Neuron (in vitro differentiated cells): ENCODE measurements around the gene OR52A1.
"Not testable (repeated sequence)": the region's sequence is repeated elsewhere in the genome, so short reads cannot be mapped to it uniquely, and the experiment has no call there.

Source experiments
- H2AFZ ChIP-seq: one replicate; pipeline ENCODE4 v1.6.1; 2013; ENCODE audit warnings: low read depth, mild to moderate bottlenecking, inconsistent platforms, low read length, moderate library complexity
- H3K27me3 ChIP-seq: one replicate; pipeline ENCODE4 v1.6.1; 2013; ENCODE audit warnings: low read length; ENCODE audit not compliant: insufficient read depth
- H3K36me3 ChIP-seq: one replicate; pipeline ENCODE4 v1.6.1; 2013; ENCODE audit warnings: low read length; ENCODE audit not compliant: insufficient read depth
- H3K4me1 ChIP-seq: one replicate; pipeline ENCODE4 v1.6.1; 2013; ENCODE audit warnings: low read length; ENCODE audit not compliant: insufficient read depth
- H3K4me3 ChIP-seq: 2 replicates; pipeline ENCODE4 v1.5.1; 2013; ENCODE audit warnings: mild to moderate bottlenecking, low read length, moderate library complexity
- H3K9me3 ChIP-seq: one replicate; pipeline ENCODE4 v1.6.1; 2013; ENCODE audit warnings: low read length

Gene OR52A1

DNA sequence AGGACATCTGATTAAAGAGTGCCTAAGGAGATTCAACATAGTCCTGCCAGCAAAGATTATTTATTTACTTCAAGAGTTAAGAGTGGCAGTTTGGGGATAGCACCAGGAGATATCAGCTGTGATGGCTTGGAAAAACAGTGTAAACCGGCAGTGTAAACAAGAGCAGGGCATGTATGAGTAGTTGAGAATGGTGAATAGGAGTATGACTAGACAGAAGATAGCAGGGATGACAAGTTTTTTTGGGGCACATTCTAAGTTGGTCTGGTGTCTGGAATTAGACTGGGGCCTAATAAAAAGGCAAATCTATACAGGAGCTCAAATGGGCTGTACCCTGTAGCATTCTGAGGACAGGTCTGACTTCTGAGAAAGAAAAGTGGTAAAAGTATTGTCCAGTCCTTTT is 6.5 kb upstream of the OR52A1 start:
- H3K4me1 ChIP-seq, H3K27me3 ChIP-seq, H3K9me3 ChIP-seq, H3K36me3 ChIP-seq, H3K4me3 ChIP-seq, H2AFZ ChIP-seq: not testable (repeated sequence)

DNA sequence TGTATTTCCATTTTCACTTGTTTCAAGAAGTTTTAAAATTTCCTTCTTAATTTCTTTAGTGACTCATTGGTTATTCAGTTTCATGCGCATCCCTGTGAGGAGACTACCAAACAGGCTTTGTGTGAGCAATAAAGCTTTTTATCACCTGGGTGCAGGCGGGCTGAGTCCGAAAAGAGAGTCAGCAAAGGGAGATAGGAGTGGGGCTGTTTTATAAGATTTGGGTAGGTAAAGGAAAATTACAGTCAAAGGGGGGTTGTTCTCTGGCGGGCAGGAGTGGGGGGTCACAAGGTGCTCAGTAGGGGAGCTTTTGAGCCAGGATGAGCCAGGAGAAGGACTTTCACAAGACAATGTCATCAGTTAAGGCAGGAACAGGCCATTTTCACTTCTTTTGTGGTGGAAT is 5.7 kb upstream of the OR52A1 start:
- H3K36me3 ChIP-seq, H3K4me3 ChIP-seq: not testable (repeated sequence)

DNA sequence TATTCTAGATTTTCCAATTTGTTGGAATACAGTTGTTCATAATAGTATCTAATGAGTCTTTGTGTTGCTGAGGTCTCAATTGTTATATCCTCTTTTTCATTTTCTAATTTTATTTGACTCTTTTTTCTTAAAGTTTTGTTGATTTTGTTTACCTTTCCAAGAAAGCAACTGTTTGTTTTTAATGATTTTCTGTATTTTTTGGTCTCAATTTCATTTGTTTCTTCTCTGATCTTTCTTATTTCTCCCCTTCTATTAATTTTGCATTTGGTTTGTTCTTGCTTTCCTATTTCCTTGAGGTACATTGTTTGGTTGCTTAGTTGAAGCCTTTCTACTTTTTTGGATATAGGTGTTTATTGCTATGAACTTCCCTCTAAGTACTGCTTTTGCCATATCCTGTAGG is 5.2 kb upstream of the OR52A1 start:
- Histone ChIP-seq H3K9me3 (no peaks in the 10 kb centered on the region), H3K36me3 (no peaks in the 10 kb centered on the region), H2AFZ (no peak overlapping the region), H3K4me3 (no peak overlapping the region), H3K27me3 (no peaks in the 10 kb centered on the region), H3K4me1 (no peaks in the 10 kb centered on the region)

More for the DNA sequence above, 5.7 kb upstream of the OR52A1 start:
- H2AFZ ChIP-seq, H3K9me3 ChIP-seq, H3K4me1 ChIP-seq, H3K27me3 ChIP-seq: not testable (repeated sequence)

DNA sequence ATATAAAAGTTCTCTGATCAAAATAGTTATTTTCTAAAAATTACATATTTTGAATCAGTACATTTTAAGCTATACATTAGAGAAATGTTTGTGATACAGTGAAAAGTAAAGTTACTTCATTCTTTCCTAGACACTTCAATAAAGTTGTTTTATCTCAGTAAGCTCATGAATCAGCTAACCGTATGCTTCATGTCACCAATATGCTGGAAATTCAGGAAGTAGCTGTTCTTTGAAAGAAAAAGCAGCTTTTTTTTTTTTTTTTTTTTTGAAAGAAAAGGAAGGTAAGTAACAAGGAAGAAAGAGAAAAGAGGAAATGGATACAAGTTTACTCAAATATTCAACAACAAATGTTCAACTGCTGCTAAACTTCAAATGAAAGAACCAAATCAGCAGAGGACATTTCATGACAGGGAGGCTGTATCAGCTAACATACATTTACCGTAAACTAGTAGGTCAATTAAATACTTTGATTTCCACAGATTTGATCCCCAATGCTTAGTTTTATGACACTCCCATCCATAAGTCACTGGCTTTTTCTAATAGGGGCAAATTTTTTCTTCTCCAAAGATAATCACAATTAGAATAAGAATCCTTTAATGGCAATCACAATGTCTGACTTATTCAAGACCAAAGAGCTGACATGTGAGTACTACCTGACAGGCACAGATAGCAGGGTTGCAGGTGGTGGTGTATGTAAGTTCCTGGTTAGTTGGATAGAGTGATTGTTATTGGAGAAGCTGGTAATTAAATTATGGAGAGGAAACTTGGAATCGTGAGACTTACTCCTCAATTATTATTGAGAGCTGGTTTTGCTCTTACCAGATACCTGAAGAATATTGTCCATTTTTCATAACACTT is 754 bp downstream of the OR52A1 start:
- Histone ChIP-seq H3K4me3 (no peak overlapping the region), H3K27me3 (no peaks in the 10 kb centered on the region), H3K4me1 (no peaks in the 10 kb centered on the region), H2AFZ (no peak overlapping the region), H3K36me3 (no peaks in the 10 kb centered on the region), H3K9me3 (no peaks in the 10 kb centered on the region)

DNA sequence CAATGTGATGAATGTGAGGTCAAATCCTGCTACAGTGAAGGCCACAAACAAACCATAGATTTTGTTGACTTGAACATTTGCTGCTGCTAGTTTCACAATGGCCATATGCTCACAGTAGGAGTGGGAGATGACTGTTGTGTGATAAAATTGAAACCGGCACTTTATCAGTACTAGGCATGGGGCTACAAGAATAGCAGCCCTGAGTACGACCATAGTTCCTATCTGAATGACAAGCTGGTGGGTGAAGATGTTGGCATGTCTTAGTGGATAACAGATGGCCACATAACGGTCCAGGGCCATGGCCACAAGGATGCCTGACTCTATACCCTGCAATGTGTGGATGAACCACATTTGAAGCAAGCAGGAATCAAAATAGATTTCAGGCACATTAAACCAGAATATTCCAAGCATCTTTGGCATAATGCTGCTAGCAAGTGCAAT is 2.8 kb downstream of the OR52A1 start:
- H3K36me3 ChIP-seq: no peaks in the 10 kb centered on the region
- no peak overlapping the region for H2AFZ ChIP-seq
- H3K9me3 ChIP-seq: no peaks in the 10 kb centered on the region
- H3K27me3 ChIP-seq: no peaks in the 10 kb centered on the region
- H3K4me1 ChIP-seq: no peaks in the 10 kb centered on the region
- H3K4me3 ChIP-seq: no peak overlapping the region

DNA sequence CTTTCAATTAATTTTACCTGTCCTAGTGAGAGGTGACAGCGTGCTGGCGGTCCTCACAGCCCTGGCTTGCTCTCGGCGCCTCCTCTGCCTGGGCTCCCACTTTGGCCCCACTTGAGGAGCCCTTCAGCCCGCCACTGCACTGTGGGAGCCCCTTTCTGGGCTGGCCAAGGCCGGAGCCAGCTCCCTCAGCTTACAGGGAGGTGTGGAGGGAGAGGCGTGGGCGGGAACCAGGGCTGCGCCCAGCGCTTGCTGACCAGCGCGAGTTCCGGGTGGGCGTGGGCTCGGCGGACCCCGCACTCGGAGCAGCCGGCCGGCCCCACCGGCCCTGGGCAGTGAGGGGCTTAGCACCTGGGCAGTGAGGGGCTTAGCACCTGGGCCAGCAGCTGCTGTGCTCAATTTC is 10.4 kb downstream of the OR52A1 start:
- not testable (repeated sequence) for H3K27me3 ChIP-seq, H3K4me1 ChIP-seq, H3K9me3 ChIP-seq, H3K4me3 ChIP-seq, H2AFZ ChIP-seq, H3K36me3 ChIP-seq

DNA sequence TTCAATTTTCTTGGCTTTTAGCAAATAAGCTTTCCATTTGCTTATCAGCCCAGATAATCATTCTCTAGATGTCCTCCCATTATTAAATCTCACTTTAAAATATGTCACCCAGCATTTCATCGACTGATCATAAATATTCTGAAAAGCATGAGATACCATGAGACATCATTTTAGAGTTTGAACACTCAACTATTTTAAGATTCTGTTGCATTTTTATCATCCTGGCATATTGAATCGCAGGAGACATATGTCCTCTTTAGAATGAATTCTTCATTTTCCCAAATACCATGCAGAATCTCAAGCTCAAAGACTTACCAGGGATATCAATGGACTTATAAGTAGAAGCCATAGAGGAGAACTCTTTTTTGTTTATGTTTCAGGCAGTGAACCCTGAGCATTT is 16.6 kb downstream of the OR52A1 start, which contains the start of gene OR52A5:
OR52A5 (minus strand) TSS at position 361 of the 400 bp plus-strand sequence. CDS start 5,714 bp downstream, outside the sequence.
- Histone ChIP-seq H3K9me3 (no peaks in the 10 kb centered on the region), H3K4me3 (no peak within 1 kb of the TSS), H3K27me3 (no peaks in the 10 kb centered on the region), H3K36me3 (no peaks in the 10 kb centered on the region), H3K4me1 (no peaks in the 10 kb centered on the region), H2AFZ (no peak within 1 kb of the TSS)

DNA sequence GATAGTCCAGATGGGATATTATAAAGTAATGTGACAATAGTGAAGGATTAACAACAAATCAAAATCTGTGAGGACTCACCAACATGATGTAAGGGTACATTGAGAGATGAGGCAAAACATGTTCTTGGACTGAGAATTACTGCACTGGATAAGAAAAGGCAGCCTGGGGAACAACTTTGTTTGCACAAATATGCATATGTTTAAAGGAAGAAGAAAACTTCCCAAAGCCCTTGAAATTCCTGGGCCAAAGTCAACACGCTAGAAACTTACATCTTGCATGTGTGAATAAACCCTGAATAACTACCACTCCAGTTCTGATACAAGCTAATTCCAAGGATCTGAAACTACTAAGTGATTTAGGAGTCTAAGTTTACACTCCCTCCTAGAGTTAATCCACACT is 17.5 kb downstream of the OR52A1 start:
- Histone ChIP-seq H3K4me3 (no peak overlapping the region), H3K27me3 (no peaks in the 10 kb centered on the region), H3K36me3 (no peaks in the 10 kb centered on the region), H3K9me3 (no peaks in the 10 kb centered on the region), H3K4me1 (no peaks in the 10 kb centered on the region), H2AFZ (no peak overlapping the region)

DNA sequence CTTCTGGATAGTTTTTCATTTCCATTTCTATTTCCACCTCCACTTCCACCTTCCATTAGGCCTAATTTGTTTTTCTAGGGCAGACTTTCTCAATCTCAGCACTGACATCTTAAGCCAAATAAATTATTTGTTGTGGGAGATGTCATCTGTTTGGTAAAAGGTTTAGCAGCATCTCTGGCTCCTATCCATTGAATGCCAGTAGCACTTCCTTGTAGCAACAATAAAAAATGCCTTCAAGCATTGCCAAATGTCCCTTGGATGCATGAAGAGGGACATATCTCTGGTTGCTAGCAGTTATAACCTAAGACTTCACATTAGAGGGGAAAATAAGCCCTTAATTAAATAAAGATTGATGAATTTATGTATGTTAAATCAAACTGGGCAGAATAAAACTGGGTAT is 18.3 kb downstream of the OR52A1 start:
- Histone ChIP-seq H3K9me3 (no peaks in the 10 kb centered on the region), H3K27me3 (no peaks in the 10 kb centered on the region), H2AFZ (no peak overlapping the region), H3K36me3 (no peaks in the 10 kb centered on the region), H3K4me3 (no peak overlapping the region), H3K4me1 (no peaks in the 10 kb centered on the region)

DNA sequence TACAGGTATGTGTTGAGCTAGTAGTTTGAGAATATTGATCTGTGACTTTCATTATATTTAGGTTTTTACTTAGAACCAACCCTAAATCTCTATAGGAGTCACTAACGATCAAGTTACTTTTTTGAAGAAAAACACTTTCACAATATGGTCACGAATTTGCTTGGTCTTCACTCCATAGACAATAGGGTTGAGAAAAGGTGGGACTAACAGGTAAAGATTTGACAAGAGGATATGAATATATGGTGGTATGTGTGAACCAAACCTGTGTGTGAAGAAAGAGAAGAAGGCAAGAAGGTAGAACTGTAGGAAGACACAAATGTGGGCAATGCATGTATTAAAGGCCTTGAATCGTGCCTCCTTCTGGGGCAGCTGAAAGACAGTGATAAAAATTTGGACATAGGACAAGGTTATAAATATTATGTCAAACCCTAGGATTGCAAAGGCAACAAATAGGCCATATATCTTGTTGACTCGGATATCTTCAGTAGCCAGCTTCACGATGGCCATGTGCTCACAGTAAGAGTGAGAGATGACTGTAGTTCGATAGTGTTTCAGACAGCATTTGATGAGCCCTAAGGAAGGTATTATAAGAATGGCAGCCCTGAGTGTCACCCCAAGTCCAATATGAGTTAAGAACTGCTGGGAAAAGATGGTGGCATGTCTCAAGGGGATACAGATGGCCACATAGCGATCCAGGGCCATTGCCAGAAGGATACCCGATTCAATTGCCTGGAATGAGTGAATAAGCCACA is 22.8 kb downstream of the OR52A1 start:
- H2AFZ ChIP-seq: no peak overlapping the region
- no peaks in the 10 kb centered on the region for H3K9me3 ChIP-seq
- no peaks in the 10 kb centered on the region for H3K36me3 ChIP-seq
- H3K4me1 ChIP-seq: no peaks in the 10 kb centered on the region
- H3K4me3 ChIP-seq: no peak overlapping the region
- H3K27me3 ChIP-seq: no peaks in the 10 kb centered on the region

DNA sequence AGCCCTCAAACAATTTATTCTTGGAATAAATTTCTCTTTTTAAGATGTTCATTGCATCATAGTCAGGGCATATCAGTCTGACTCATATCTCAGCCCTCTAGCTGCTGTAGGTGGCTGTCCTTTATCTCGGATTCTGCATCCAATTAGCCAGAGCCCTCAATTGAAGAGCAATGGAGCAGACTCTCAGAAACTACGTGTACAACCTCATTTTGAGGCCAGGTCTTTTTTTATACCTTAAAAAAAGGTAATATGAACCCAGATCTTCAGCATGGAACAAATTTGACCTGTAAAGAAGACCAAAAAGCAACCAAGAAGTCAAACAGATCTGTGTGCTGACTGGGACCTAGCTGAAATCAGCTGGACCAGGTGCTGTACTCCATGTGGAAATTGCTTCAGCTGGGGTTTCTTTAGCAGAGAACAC is 25.1 kb downstream of the OR52A1 start:
- H3K27me3 ChIP-seq: no peaks in the 10 kb centered on the region
- no peak overlapping the region for H3K4me3 ChIP-seq
- no peaks in the 10 kb centered on the region for H3K36me3 ChIP-seq
- no peaks in the 10 kb centered on the region for H3K4me1 ChIP-seq
- H3K9me3 ChIP-seq: no peaks in the 10 kb centered on the region
- H2AFZ ChIP-seq: no peak overlapping the region

DNA sequence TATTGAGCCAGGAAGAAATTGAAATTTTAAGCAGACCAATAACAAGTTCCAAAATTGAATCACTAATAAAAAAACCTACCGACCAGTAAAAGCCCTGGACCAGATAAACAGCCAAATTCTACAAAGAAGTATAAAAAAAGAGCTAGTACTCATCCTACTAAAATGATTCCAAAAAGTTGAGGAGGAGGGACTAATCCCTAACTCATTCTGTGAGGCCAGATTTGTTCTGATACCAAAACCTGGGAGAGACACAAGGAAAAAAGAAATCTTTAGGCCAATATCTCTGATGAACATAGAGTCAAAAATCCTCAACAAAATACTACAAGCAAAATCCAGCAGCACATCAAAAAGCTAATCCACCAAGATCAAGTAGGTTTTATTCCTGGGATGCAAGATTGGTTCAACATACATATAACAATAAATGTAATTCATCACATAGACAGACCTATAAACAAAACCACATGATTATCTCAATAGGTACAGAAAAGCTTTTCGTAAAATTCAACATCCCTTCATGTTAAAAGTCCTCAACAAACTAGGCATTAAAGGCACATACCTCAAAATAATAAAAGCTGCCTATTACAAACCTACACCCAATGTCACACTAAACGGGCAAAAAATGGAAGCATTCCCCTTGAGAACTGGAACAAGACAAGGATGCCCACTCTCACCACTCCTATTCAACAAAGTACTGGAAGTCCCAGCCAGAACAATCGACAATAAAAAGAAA is 29.5 kb downstream of the OR52A1 start:
- no peaks in the 10 kb centered on the region for H3K9me3 ChIP-seq
- H3K4me1 ChIP-seq: no peaks in the 10 kb centered on the region
- H3K4me3 ChIP-seq: no peak overlapping the region
- no peaks in the 10 kb centered on the region for H3K36me3 ChIP-seq
- no peak overlapping the region for H2AFZ ChIP-seq
- H3K27me3 ChIP-seq: no peaks in the 10 kb centered on the region
